Kidney epithelial cell (primary cell): ENCODE results near the gene DNAJC15. TPM values are rescaled to one million over a fixed set of nuclear protein-coding genes. Genes with fewer than 3 reads are reported as not detected.

Experiments used
- DNase-seq: peaks from one replicate; pipeline ENCODE4 v3.0.0-alpha.2; 2010; ENCODE audit warnings: low read depth
- H3K27me3 ChIP-seq: 2 replicates; pipeline ENCODE4 v1.6.0; 2011; ENCODE audit warnings: low read length; ENCODE audit not compliant: control insufficient read depth, insufficient read depth
- H3K36me3 ChIP-seq: 2 replicates; pipeline ENCODE4 v1.5.1; 2011; ENCODE audit warnings: low read length; ENCODE audit not compliant: control insufficient read depth, insufficient read depth
- H3K4me3 ChIP-seq: 2 replicates; pipeline ENCODE4 v1.5.1; 2011; ENCODE audit warnings: low read depth, mild to moderate bottlenecking, control low read depth, low read length
- total RNA-seq: library from RNA; depleted of rRNA; stranded (reverse); fragments of >200 nt; gene quantifications from 2 replicates; pipeline ENCODE4 v1.2.3, GENCODE V29; 2015
- TF ChIP-seq, protein P1 (sequence below): IDR thresholded peaks from 2 replicates; pipeline ENCODE4 v1.5.1; 2011; ENCODE audit warnings: mild to moderate bottlenecking, moderate library complexity, low read length, control low read depth, inconsistent platforms; ENCODE audit not compliant: insufficient read depth, poor library complexity, severe bottlenecking

The DNAJC15 gene
- total RNA-seq, 1 donor from 2014 or later = 16.0 TPM

DNA sequence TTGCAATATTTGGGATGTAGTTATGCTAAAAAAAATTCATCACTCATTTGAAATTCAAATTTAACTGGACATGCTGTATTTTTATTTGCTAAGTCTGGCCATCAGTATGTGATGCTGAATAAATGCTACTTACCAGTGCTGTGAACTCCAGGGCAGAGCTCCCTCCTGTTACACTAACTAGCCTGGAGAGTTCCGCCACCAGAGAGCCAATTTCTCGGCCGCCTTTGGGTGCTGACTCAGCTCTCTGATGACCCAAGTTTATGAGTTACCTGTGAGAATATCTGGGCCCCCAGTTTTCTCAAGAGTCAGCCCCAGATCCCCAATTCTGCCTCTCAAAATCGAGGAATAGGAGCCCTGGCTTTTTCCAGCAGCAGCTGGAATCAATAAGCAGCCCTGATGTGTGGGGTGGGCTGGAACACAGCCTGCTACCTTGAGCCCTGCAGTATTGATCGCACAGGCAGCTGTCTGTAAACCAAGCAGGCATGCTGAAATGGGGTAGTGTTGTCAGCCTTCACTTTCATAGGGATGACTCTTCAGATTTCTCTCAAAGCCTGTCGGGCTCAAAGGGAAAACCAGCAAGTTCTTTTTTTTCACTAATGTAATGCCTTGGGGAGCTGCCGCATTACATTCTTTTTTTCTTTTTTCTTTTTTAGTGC, 113.7 kb downstream of the DNAJC15 start:
- TF ChIP-seq, protein P1, sequence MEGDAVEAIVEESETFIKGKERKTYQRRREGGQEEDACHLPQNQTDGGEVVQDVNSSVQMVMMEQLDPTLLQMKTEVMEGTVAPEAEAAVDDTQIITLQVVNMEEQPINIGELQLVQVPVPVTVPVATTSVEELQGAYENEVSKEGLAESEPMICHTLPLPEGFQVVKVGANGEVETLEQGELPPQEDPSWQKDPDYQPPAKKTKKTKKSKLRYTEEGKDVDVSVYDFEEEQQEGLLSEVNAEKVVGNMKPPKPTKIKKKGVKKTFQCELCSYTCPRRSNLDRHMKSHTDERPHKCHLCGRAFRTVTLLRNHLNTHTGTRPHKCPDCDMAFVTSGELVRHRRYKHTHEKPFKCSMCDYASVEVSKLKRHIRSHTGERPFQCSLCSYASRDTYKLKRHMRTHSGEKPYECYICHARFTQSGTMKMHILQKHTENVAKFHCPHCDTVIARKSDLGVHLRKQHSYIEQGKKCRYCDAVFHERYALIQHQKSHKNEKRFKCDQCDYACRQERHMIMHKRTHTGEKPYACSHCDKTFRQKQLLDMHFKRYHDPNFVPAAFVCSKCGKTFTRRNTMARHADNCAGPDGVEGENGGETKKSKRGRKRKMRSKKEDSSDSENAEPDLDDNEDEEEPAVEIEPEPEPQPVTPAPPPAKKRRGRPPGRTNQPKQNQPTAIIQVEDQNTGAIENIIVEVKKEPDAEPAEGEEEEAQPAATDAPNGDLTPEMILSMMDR = no peak
- no peaks in the 10 kb centered on the region for H3K27me3 ChIP-seq
- no peaks in the 10 kb centered on the region for H3K36me3 ChIP-seq
- no peak overlapping the region for H3K4me3 ChIP-seq
- no peak for DNase-seq

DNA sequence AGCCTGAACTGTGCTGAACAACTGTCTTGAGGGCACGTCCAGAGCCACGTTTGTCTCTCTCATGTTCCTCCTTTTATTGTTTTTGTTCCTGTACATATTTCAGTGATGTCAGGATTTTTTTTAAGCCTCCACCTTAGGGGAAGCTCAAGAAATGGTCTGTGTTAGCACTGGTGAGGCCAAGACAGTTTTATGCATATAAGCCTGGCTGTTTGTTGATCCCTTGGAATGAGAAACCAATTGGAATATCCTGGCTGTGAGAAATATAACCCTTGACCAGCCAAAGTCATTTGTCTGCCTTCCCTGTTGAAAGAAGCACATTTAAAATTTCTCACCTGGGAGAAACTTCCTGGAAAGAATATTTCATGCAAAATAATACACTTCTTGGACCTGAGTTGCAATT, 115.8 kb downstream of the DNAJC15 start:
- no peaks in the 10 kb centered on the region for H3K36me3 ChIP-seq
- TF ChIP-seq, protein P1 = no peak
- DNase-seq = no peak

DNA sequence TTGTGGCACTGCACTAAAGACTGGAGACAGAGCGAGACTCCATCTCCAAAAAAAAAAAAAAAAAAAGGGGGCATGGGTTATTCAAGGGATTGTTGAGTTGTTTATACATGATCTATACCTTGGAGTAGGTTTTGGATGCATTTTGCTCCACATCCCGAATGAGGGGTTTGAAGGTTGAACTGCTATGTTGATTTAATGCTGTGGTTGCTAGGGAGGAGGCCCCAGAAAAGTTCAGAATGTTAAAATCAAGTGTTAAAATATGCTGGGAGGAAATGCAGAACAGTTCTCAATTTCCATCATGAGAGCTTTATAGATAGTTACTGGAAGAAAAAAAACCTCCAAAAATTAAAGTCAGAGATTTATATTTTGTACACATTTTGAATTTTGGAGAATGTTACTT, 116.5 kb downstream of the DNAJC15 start:
- Histone ChIP-seq H3K36me3 (no peaks in the 10 kb centered on the region), H3K4me3 (no peak overlapping the region), H3K27me3 (no peaks in the 10 kb centered on the region)
- DNase-seq = no peak
- TF ChIP-seq, protein P1 = no peak

More for the DNA sequence above, 115.8 kb downstream of the DNAJC15 start:
- H3K4me3 ChIP-seq = no peak overlapping the region
- no peaks in the 10 kb centered on the region for H3K27me3 ChIP-seq

DNA sequence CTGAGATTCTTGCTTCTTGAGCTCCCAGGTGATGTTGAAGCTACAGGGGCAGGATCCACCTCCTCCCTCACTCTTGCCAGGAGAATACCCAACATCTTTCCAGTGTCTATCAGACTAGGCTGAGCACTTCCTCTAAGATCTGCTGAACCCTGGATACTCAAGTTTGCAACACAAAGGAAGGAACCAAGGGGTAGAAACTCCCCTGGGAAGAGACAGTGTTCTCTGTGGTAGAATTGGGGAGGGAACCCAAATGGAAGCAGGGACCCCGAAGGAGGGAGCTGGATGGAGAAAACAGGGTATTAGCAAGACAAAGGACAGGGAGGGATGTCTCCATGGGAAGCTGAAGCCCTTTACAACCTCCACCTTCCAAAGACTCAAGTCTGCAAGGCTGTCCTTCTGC, 117.6 kb downstream of the DNAJC15 start:
- no peak overlapping the region for H3K4me3 ChIP-seq
- H3K36me3 ChIP-seq = no peaks in the 10 kb centered on the region
- no peak for DNase-seq
- TF ChIP-seq, protein P1 = no peak
- H3K27me3 ChIP-seq = peaks cover 2% of the 10 kb centered on the region

DNA sequence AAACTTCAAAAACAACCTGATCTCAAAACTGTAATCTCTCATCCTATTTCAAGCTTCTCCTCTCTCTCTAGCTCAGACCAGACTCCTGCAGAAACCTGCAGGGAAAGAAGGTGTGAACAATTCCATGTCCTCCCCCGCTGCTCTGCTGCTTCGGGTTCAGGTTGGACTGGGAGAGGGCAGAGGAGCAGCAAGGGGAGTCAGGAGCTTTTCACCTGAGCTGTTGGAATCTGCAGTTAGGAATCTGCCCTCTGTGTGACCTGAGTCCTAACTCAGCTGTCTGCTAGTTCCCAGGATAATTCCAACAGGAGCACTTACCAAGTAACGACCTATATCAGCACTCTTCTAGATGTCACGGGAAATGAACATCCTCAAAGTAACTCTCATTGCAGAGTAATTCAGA, 118.3 kb downstream of the DNAJC15 start:
- TF ChIP-seq, protein P1 = no peak
- DNase-seq = no peak
- H3K27me3 ChIP-seq = peaks cover 2% of the 10 kb centered on the region
- no peaks in the 10 kb centered on the region for H3K36me3 ChIP-seq
- H3K4me3 ChIP-seq = no peak overlapping the region

DNA sequence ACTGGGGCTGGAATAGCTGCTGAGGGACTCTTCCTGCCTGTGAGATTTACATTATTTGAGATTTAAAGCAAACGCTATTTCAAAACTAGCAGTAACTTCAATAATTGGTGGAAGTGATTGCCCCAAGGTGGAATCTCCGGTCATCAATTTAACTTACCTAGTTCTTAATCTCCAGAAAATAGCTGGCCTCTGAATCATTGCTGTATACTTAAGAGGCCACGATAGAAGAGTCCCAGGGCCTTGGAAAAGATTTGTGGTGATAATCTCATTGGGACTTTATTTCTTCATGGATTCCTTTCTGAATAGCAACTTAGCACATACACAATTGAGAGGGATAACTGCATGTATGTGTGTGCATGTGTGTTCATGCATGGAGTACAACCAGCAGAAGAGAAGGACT, 120.2 kb downstream of the DNAJC15 start:
- TF ChIP-seq, protein P1 = no peak
- Histone ChIP-seq H3K4me3 (no peak overlapping the region), H3K27me3 (peaks cover 2% of the 10 kb centered on the region), H3K36me3 (no peaks in the 10 kb centered on the region)
- no peak for DNase-seq
